WERI-Rb-1 (cell line): ENCODE data around the gene UPF1.
"Not testable (repeated sequence)": the region's sequence is repeated elsewhere in the genome, so short reads cannot be mapped to it uniquely, and the experiment has no call there.

ENCODE experiments used
- DNase-seq: peaks from one replicate; pipeline ENCODE4 v3.0.0-alpha.2; 2020
- H3K27ac ChIP-seq: fragments of 250-450 bp; sonication (Bioruptor Pico); 2 replicates; pipeline ENCODE4 v1.5.1; 2020; ENCODE audit warnings: mild to moderate bottlenecking, moderate library complexity
- H3K27me3 ChIP-seq: fragments of 250-450 bp; sonication (Bioruptor Pico); 2 replicates; pipeline ENCODE4 v1.5.1; 2021; ENCODE audit warnings: mild to moderate bottlenecking, low read depth, moderate library complexity; ENCODE audit not compliant: insufficient read depth, severe bottlenecking
- H3K36me3 ChIP-seq: fragments of 250-450 bp; sonication (Bioruptor Pico); 2 replicates; pipeline ENCODE4 v1.5.1; 2020; ENCODE audit warnings: mild to moderate bottlenecking, moderate library complexity
- H3K4me3 ChIP-seq: 2 replicates; pipeline ENCODE4 v1.5.1; 2011; ENCODE audit warnings: low read depth, mild to moderate bottlenecking, control low read depth, low read length
- H3K9me3 ChIP-seq: fragments of 250-450 bp; sonication (Bioruptor Pico); 2 replicates; pipeline ENCODE4 v1.5.1; 2021; ENCODE audit warnings: mild to moderate bottlenecking, moderate library complexity; ENCODE audit not compliant: severe bottlenecking
- CTCF ChIP-seq: IDR thresholded peaks from 2 replicates; pipeline ENCODE4 v1.5.1; 2011; ENCODE audit warnings: low read depth, mild to moderate bottlenecking, control low read depth, inconsistent platforms, low read length

UPF1 gene

GRCh38 chr19:18814063-18814462, 17.7 kb upstream of the UPF1 start:
- Histone ChIP-seq H3K27ac (no peak overlapping the region), H3K36me3 (no peaks in the 10 kb centered on the region), H3K27me3 (no peaks in the 10 kb centered on the region), H3K4me3 (no peak overlapping the region), H3K9me3 (no peaks in the 10 kb centered on the region)
- no peak for DNase-seq
- TF ChIP-seq CTCF: no peak

- Histone ChIP-seq H3K27ac (peak overlapping the region; percentile 37), H3K4me3 (no peak overlapping the region), H3K36me3 (no peaks in the 10 kb centered on the region), H3K9me3 (no peaks in the 10 kb centered on the region), H3K27me3 (no peaks in the 10 kb centered on the region)
- no peak for DNase-seq
- TF ChIP-seq CTCF: no peak
Observed at GRCh38 chr19:18815673-18816072, 16.1 kb upstream of the UPF1 start.

GRCh38 chr19:18816645-18817044, 15.1 kb upstream of the UPF1 start:
- H3K36me3 ChIP-seq, H3K27me3 ChIP-seq, H3K9me3 ChIP-seq, H3K4me3 ChIP-seq: not testable (repeated sequence)
- peak; percentile 80 for DNase-seq
- H3K27ac ChIP-seq: peak overlapping the region; percentile 60

- H3K4me3 ChIP-seq: no peak overlapping the region
- no peak for DNase-seq
- TF ChIP-seq CTCF: no peak
Observed at GRCh38 chr19:18817574-18817973, 14.2 kb upstream of the UPF1 start.

GRCh38 chr19:18828786-18829185, 3.0 kb upstream of the UPF1 start:
- DNase-seq: no peak
- Histone ChIP-seq H3K4me3 (no peak overlapping the region), H3K27ac (no peak overlapping the region), H3K9me3 (no peaks in the 10 kb centered on the region), H3K27me3 (no peaks in the 10 kb centered on the region), H3K36me3 (peaks cover 7% of the 10 kb centered on the region)
- TF ChIP-seq CTCF: no peak

More at GRCh38 chr19:18817574-18817973, 14.2 kb upstream of the UPF1 start:
- Histone ChIP-seq H3K9me3 (no peaks in the 10 kb centered on the region), H3K27ac (peak overlapping the region; percentile 60), H3K27me3 (no peaks in the 10 kb centered on the region), H3K36me3 (no peaks in the 10 kb centered on the region)

- Histone ChIP-seq H3K9me3 (no peaks in the 10 kb centered on the region), H3K27me3 (no peaks in the 10 kb centered on the region), H3K4me3 (no peak overlapping the region), H3K27ac (no peak overlapping the region), H3K36me3 (peaks cover 24% of the 10 kb centered on the region)
- TF ChIP-seq CTCF: no peak
- DNase-seq: no peak
Observed at GRCh38 chr19:18830488-18830887, 1.3 kb upstream of the UPF1 start.
